ENCODE measurements around the gene RCAN3.

- TF ChIP-seq CTCF (IDR thresholded peaks at IDR 0.05) (no peak), ZFX (IDR thresholded peaks at IDR 0.05; ENCODE audit: borderline replicate concordance) (no peak)
Measured at GRCh38 chr1:24455272-24455671, 47.4 kb upstream of the RCAN3 start.

Data from 22Rv1 (cell line).